Parietal lobe (tissue), 1 donor: Measurements from ENCODE around the gene NUDT4. TPM values are rescaled to one million over a fixed set of nuclear protein-coding genes. Genes with fewer than 3 reads are reported as not detected.

Experiments
- total RNA-seq: library from RNA; depleted of rRNA; stranded (reverse); fragments of >200 nt; gene quantifications from one replicate; pipeline ENCODE4 v1.2.3, GENCODE V29; 2014

Gene NUDT4
- total RNA-seq: 93.3 TPM

GRCh38 chr12:93377252-93378195 lies at the start of gene NUDT4:
NUDT4 (plus strand) TSS chr12:93377925; CDS start chr12:93378323, 398 bp downstream.

GRCh38 chr12:93441617-93442410 lies 64.1 kb downstream of the NUDT4 start, which contains the start of gene UBE2N:
UBE2N (minus strand) TSS chr12:93441947; CDS start chr12:93441884, 63 bp downstream.

Other genes with a start within 250 kb of the NUDT4 start
- 139 TPM for gene UBE2N, start 64.0 kb downstream of the NUDT4 start, total RNA-seq
- 89.2 TPM for gene MRPL42, start 89.6 kb downstream of the NUDT4 start, total RNA-seq
- 35.4 TPM for gene SOCS2, start 194.8 kb downstream of the NUDT4 start, total RNA-seq